Stimulated activated CD8-positive, alpha-beta memory T cell treated with anti-CD3 and anti-CD28 coated beads, Interleukin-15, amount 100 ng/mL, for 24 hours (primary cell): ENCODE measurements around the gene GCHFR.
A peak's percentile ranks its signal among the peaks of the same experiment; 100 is the strongest.

Experiments
- DNase-seq: peaks from one replicate; pipeline ENCODE4 v3.0.0-alpha.2; 2020; ENCODE audit warnings: low read depth

The GCHFR gene

DNA sequence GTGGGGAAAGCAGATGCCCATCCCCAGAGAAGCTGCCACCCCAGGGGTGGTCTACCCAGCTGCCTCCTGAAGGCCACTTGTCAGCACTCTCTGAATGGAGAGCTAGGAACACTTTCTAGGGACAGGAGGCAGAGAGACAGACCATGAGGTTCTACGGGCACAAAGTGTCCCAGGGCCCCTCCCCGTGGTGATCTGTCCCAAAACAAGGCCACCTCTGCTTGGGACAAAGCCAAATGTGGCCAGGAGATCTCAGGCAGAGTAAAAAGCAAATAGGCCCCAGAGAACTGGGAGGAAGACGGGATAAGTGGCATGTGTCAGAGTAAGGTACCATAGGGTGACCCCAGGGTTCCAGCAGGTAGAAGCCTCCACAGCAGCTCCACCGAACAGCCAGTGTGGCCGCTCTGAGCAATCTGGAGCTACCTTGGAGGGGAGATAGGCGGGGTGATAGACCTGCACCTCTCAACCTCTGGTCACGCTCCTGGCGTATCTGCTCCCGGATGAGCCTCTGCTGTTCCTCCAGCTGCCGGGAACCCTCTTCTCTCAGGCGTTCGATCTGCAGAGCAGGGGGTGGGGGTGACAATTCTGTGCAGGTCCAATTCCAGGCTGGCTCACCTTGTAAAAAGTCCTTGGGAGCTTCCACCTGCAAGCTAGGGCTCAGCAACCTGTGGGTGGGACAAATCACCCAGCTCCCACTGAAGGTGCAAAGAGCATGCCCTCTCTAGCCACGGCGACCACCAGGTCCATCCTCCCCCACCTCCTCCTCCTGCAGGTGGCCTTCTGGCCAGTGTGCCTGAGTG is 12.1 kb downstream of the GCHFR start:
- no peak for DNase-seq

DNA sequence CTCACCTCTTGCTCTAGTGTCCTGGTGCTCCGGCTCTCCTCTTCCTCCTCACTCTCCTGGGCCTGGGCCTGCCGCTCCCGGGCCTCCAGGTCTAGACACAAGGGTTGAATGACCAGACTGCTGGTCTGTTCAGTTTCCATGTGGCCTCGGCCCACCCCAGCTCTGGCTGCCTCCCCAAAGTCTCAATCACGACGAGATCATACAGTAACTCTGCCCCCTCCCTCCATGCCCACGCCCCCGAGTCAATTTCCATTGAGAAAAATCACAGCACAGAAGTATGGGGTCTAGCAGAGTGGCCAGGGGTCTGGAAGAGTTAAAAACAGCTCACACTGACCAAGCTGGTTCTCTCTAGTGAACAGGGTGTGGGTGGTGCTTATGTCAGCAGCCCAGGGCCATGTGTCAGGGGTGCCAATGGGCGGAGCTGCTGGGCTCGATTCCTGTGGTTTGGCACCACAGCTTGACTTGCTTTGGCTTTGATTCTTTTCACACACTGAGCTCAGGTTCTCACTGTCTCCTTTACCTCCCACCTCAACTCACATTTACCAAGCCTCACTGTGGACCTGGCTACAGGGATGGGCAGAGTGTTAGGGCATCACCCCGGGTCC is 12.8 kb downstream of the GCHFR start:
- no peak for DNase-seq

GRCh38 chr15:40782609-40783227 is 18.9 kb downstream of the GCHFR start:
- peak; percentile 52 for DNase-seq

- no peak for DNase-seq
Observed at GRCh38 chr15:40785164-40785563, 21.3 kb downstream of the GCHFR start.

DNA sequence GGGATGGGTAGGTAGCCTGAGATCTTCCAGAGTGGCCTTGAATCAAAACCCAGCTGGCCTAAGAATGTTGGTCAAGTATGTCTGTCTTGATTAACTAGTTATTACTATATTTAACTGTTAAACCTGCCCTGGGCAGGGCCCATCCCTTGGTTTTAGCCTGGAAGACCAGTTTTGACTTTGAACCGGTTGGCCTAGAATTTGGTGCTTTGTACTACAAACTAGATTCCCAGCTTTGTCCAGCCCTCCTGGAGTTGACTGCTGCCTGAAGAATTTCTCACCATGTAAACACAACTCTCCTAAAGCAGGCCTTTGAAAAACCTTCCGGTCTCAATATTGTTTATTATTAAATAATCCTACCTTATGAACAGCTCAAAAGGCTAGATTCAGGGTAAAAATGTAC is 21.9 kb downstream of the GCHFR start:
- DNase-seq: no peak

- DNase-seq: no peak
Observed at GRCh38 chr15:40787344-40787841, 23.5 kb downstream of the GCHFR start.

DNA sequence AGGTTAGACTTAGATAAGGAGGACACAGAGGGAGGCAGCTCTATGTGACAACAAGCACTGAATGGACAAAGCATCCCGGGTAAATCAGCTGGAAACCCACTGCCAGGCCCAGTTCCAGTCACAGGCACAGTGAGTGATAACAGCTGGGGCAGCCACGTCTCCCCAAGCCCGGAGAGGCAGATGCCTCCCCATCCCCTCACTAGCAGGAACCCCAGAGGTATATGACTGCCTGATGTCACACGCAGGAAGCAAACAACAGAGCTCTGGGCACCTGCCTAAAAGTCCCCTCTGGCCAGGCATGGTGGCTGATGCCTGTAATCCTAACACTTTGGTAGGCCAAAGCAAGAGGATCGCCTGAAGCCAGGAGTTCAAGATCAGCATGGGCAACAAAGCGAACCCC is 24.1 kb downstream of the GCHFR start:
- DNase-seq: no peak

DNA sequence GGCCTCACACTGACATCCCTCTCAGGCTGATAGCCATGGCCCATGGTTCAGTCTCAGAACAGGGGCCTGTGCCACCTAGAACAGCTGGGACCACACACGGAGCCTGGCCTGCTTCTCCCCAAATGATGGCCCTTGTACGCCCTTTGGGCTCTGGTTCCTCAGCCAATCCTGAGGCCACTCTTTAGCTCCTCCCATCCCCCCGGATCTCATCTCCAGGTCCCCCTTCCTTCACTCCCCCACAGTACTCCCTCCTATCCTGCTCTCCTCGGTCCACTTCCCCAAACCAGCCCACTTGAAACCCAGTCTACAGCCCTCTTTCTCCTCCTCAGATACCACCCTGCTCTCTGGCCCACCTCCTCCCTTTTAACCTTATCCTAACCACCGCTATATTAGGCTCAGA is 25.3 kb downstream of the GCHFR start:
- DNase-seq: no peak

GRCh38 chr15:40789999-40790398 is 26.1 kb downstream of the GCHFR start:
- DNase-seq: no peak

GRCh38 chr15:40790718-40791117 is 26.9 kb downstream of the GCHFR start:
- DNase-seq: no peak

- no peak for DNase-seq
Observed at GRCh38 chr15:40792394-40792793, 28.5 kb downstream of the GCHFR start.

DNA sequence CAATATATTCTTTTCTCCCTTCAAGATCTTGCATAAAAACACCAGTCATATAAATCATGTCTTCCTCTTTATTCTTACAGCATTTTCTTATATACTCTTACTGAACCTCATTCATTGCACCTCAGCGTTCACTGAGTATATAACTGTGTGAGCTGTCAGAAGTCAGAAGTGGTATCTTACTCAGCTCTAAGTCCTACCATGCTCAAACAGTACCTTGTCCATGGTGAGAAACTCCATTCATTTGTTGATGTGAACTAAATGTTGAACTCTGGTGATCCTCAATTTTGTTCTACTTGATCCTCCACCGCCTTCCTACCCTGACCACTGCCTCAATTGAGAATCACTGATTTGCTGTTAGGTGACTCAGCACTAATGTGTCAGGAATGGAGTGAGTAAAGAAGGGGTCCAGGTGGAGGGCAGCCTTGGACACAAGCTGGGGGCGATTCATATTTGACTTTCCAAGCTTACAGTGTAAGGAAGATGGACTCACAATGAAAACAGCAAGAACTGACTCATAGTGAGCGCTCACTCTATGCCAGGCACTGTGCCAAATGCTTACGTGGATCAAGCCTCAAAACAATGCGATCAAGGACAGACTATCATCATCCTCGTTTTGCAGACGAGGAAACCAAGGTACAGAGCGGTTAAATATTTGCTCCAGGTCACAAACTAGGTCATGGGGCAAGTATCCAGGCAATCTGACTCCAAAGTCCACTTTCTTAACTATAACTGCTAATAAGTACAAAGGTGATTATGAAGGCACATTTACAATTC is 29.5 kb downstream of the GCHFR start:
- DNase-seq: no peak

DNA sequence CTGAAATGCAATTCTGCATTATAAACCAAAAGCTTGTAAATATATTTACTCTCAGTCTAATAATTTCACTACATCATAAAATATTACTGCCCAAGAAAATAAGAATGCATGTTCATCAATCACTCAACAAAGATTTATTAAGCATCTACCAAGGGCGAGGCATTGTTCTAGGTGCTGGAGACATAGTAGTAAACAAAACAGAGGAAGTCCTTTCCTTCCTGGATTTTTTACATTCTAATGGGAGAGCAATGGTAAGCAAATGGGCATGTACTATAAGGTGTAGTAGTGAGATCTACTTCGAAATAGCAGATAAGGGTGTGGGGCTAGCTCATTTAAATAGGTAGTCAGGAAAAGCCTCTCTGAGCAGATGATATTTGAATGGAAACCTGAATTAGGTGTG is 32.2 kb downstream of the GCHFR start:
- no peak for DNase-seq

- no peak for DNase-seq
Observed at GRCh38 chr15:40796512-40796911, 32.6 kb downstream of the GCHFR start.

- DNase-seq: no peak
Observed at GRCh38 chr15:40799523-40799922, 35.7 kb downstream of the GCHFR start.

GRCh38 chr15:40803076-40803475 is 39.2 kb downstream of the GCHFR start:
- no peak for DNase-seq

DNA sequence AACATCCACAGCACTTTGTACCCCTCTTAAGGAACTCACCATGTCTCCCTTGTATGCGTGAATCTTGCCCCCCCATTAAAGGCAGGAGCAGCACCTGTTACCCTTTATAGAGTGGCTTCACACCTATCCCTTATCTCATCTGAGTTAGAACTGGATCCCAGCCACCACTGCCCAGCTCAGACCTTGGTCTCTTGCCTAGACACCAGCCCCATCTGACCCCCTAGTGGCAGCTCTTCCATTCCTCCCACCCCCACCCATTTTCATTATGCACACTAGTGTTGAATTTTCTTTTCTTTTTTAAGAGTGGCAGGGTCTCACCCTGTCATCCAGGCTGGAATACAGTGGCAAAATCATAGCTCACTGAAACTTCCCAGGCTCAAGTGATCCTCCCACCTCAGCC is 39.8 kb downstream of the GCHFR start:
- no peak for DNase-seq

GRCh38 chr15:40806672-40807027 is 42.8 kb downstream of the GCHFR start:
- DNase-seq: no peak

- peak; percentile 94 for DNase-seq
Observed at GRCh38 chr15:40807028-40807887, 43.4 kb downstream of the GCHFR start, which contains the start of the genes DNAJC17 and ZFYVE19. TSS of gene DNAJC17 (minus strand) at chr15:40807473. CDS start at chr15:40807446, 27 bp downstream. TSS of gene ZFYVE19 (plus strand) at chr15:40807089. CDS start at chr15:40807590, 501 bp downstream.

DNA sequence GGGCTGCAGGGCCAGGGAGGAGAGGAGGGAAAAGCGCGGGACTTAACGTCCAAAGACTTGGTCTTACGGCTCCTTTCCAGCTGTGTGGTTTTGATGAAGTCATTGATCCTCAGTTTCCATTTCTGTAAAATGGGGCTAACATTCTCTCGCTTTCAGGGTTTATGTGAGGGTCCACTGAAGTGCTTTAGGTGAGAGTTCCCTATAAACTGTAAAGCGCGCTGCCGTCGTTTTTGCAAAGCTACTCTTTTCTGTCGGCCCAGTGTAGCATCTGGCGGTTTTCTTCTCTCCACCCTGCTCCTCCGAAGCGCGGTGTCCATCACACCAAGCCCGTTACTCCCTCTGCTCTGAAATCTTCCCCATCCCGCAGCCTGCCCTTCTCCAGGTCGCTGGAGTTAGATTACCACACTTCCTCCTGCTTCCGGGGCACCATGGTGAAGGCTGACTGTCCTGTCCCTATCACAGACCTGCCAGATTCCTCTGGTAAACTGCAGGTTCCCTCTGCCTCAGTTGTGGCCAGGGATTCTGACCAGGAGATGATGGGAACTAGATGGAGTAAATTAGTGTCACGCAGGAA is 44.1 kb downstream of the GCHFR start:
- no peak for DNase-seq

GRCh38 chr15:40808861-40809450 is 45.1 kb downstream of the GCHFR start:
- no peak for DNase-seq
